Stomach (tissue), 9 donors: ENCODE data around the gene ROBO1. TPM values are rescaled to one million over a fixed set of nuclear protein-coding genes. Genes with fewer than 3 reads are reported as not detected.

Experiments used
- DNase-seq, 2 donors: peaks; one replicate each; pipeline versions ENCODE4 v3.0.0 to v3.0.0-alpha.2; 2013 to 2019
- H3K27ac ChIP-seq, 5 donors: fragments of 200-600 bp in 4 of 5; sonication (generic) in 4 of 5; one replicate each; pipeline ENCODE4 v1.5.1; 2013 to 2019; ENCODE audit warnings: mild to moderate bottlenecking in 1 of 5, moderate library complexity in 1 of 5
- H3K27me3 ChIP-seq, 3 donors: fragments of 200-600 bp; sonication (generic); one replicate each; pipeline ENCODE4 v1.5.1; 2017 to 2019; ENCODE audit warnings: mixed run types in 1 of 3
- H3K36me3 ChIP-seq, 4 donors: fragments of 200-600 bp; sonication (generic); 1 replicate in 3 of 4; 2 replicates in 1 of 4; pipeline ENCODE4 v1.5.1; 2016 to 2019
- H3K4me1 ChIP-seq, 4 donors: fragments of 200-600 bp; sonication (generic); one replicate each; pipeline ENCODE4 v1.5.1; 2016 to 2019
- H3K4me3 ChIP-seq, 4 donors: fragments of 200-600 bp; sonication (generic) in 3 of 4; one replicate each; pipeline ENCODE4 v1.5.1; 2016 to 2019; ENCODE audit warnings: mild to moderate bottlenecking in 1 of 4
- H3K9me3 ChIP-seq, 4 donors: fragments of 200-600 bp; sonication (generic); one replicate each; pipeline ENCODE4 v1.5.1; 2016 to 2019
- CTCF ChIP-seq, 7 experiments: fragments of 450-650 bp in 4 of 7; fragments of 200-600 bp in 3 of 7; sonication (generic) in 3 of 7; IDR thresholded peaks; one replicate each; pipeline ENCODE4 v1.5.1; 2016 to 2019; ENCODE audit warnings: antibody characterized with exemption in 7 of 7, control low read depth in 2 of 7, mild to moderate bottlenecking in 1 of 7
- EP300 ChIP-seq: sonication (generic); formaldehyde crosslinking; IDR thresholded peaks from one replicate; pipeline ENCODE4 v1.6.1; 2017; ENCODE audit warnings: antibody characterized with exemption
- POLR2A ChIP-seq, 4 donors: fragments of 450-650 bp; IDR thresholded peaks; one replicate each; pipeline ENCODE4 v1.6.1; 2016; ENCODE audit warnings: antibody characterized with exemption in 4 of 4, control low read depth in 2 of 4, mild to moderate bottlenecking in 1 of 4, moderate library complexity in 1 of 4
- POLR2AphosphoS5 ChIP-seq, 3 donors: sonication (generic); formaldehyde crosslinking; IDR thresholded peaks; one replicate each; pipeline ENCODE4 v1.6.1; 2016; ENCODE audit warnings: antibody characterized with exemption in 3 of 3
- WGBS, 5 donors: extraction: QIAGEN DNeasy Blood & Tissue Kit in 3 of 5; methylation state at CpG; one replicate each; pipeline versions ENCODE4 v1.1.5 to v1.1.7; 2013 to 2018; 5-methylcytosine and 5-hydroxymethylcytosine counted together
- intact Hi-C: fragments of 100-400 bp; cut with DNase I; formaldehyde crosslinking; loops from one replicate; pipeline ENCODE4 v1.15.1; 2023; ENCODE audit warnings: low total_unique reads
- polyA plus RNA-seq, 3 donors: library from polyadenylated mRNA; stranded (reverse); fragments of 200-250 nt; gene quantifications; one replicate each; pipeline ENCODE4 v1.2.3, GENCODE V29; 2013
- total RNA-seq, 5 donors: library from RNA; depleted of rRNA; stranded (reverse); fragments of >200 nt; gene quantifications; one replicate each; pipeline versions ENCODE4 v1.1.0 to v1.2.3, GENCODE V29; 2014 to 2016
- donor health status: healthy with polysubstance abuse.
- donor health status: Bipolar disorder and iron deficiency.
- donor health status: healthy.

ROBO1 gene
- total and polyA plus RNA-seq, 8 donors, result 2.0 to 174 (median 4.5) TPM

GRCh38 chr3:78911394-78911793 lies 856.4 kb downstream of the ROBO1 start:
- no peak for TF ChIP-seq POLR2A (IDR thresholded peaks at IDR 0.05)
- intact Hi-C loops, result no loop called here
- Histone ChIP-seq H3K36me3 (no peaks in the 10 kb centered on the region), H3K4me3 (no peak overlapping the region), H3K27ac (no peak overlapping the region), H3K4me1 (no peaks in the 10 kb centered on the region), H3K27me3 (no peaks in the 10 kb centered on the region), H3K9me3 (no peaks in the 10 kb centered on the region)
- 85 to 90% (median 87%) methylated on average over 4 of the region's 4 CpGs for WGBS, 5 donors
- DNase-seq, result no peak

GRCh38 chr3:78908236-78908635 lies 859.6 kb downstream of the ROBO1 start:
- DNase-seq, result no peak
- no peak overlapping the region for H3K4me3 ChIP-seq
- no peak for TF ChIP-seq CTCF (IDR thresholded peaks at IDR 0.05)
- no peak for TF ChIP-seq EP300
- no peak for TF ChIP-seq POLR2A (IDR thresholded peaks at IDR 0.05)
- TF ChIP-seq POLR2AphosphoS5 (IDR thresholded peaks at IDR 0.05), result no peak
- H3K27ac ChIP-seq, result no peak overlapping the region
- intact Hi-C loops, result no loop called here
- no peaks in the 10 kb centered on the region for H3K4me1 ChIP-seq
- H3K9me3 ChIP-seq, result no peaks in the 10 kb centered on the region
- H3K27me3 ChIP-seq, result no peaks in the 10 kb centered on the region
- WGBS, 5 donors, result 77 to 94% (median 90%) methylated on average over 3 of the region's 3 CpGs
- no peaks in the 10 kb centered on the region for H3K36me3 ChIP-seq

- 87 to 90% (median 89%) methylated on average over 2 of the region's 2 CpGs for WGBS, 5 donors
- H3K27ac ChIP-seq, result no peak overlapping the region
- no peaks in the 10 kb centered on the region for H3K36me3 ChIP-seq
- H3K4me1 ChIP-seq, result no peaks in the 10 kb centered on the region
- intact Hi-C loops, result no loop called here
- H3K4me3 ChIP-seq, result no peak overlapping the region
- no peaks in the 10 kb centered on the region for H3K9me3 ChIP-seq
- no peak for TF ChIP-seq POLR2AphosphoS5 (IDR thresholded peaks at IDR 0.05)
- TF ChIP-seq CTCF (IDR thresholded peaks at IDR 0.05), result no peak
- TF ChIP-seq POLR2A (IDR thresholded peaks at IDR 0.05), result no peak
- TF ChIP-seq EP300, result no peak
- H3K27me3 ChIP-seq, result no peaks in the 10 kb centered on the region
- no peak for DNase-seq
These were observed 860.4 kb downstream of the ROBO1 start for GRCh38 chr3:78907367-78907766.

GRCh38 chr3:78906930-78907329 lies 860.9 kb downstream of the ROBO1 start:
- no peaks in the 10 kb centered on the region for H3K27me3 ChIP-seq
- H3K9me3 ChIP-seq, result no peaks in the 10 kb centered on the region
- DNase-seq, result no peak
- no peak overlapping the region for H3K27ac ChIP-seq
- TF ChIP-seq EP300 (no peak), CTCF (IDR thresholded peaks at IDR 0.05) (no peak), POLR2AphosphoS5 (IDR thresholded peaks at IDR 0.05) (no peak)
- no peaks in the 10 kb centered on the region for H3K36me3 ChIP-seq
- 88 to 96% (median 93%) methylated on average over 1 of the region's 1 CpG for WGBS, 5 donors
- no peaks in the 10 kb centered on the region for H3K4me1 ChIP-seq
- intact Hi-C loops, result no loop called here
- H3K4me3 ChIP-seq, result no peak overlapping the region

- Histone ChIP-seq H3K27me3 (no peaks in the 10 kb centered on the region), H3K4me3 (no peak overlapping the region), H3K9me3 (no peaks in the 10 kb centered on the region), H3K4me1 (no peaks in the 10 kb centered on the region), H3K36me3 (no peaks in the 10 kb centered on the region), H3K27ac (no peak overlapping the region)
- no peak for DNase-seq
- TF ChIP-seq CTCF (IDR thresholded peaks at IDR 0.05) (no peak), POLR2A (IDR thresholded peaks at IDR 0.05) (no peak), POLR2AphosphoS5 (IDR thresholded peaks at IDR 0.05) (no peak), EP300 (no peak)
- intact Hi-C loops, result no loop called here
These were observed 861.6 kb downstream of the ROBO1 start for GRCh38 chr3:78906245-78906644.
